PC-3 (cell line): Measurements from ENCODE around the gene PTPRH. TPM values are rescaled to one million over a fixed set of nuclear protein-coding genes. Genes with fewer than 3 reads are reported as not detected.

Experiments used
- ATAC-seq: fragments of 200-7000 bp; cut with Tn5 transposase; 2 replicates; pipeline ENCODE4 v1.9.1; 2020; ENCODE audit warnings: mild to moderate bottlenecking, moderate library complexity
- BruUV-seq: library from RNA; stranded (reverse); fragments of 400-500 nt; replicated peaks from 2 replicates; lab custom pipeline; 2021; lab: Mats Ljungman, UMichigan
- CTCF ChIA-PET: fragments of 300-600 bp; sonication (Branson Sonifier 250); formaldehyde crosslinking; loops from one replicate; lab custom pipeline; 2022; ENCODE audit warnings: antibody characterized with exemption; lab: Charles Lee
- POLR2A ChIA-PET: fragments of 300-600 bp; sonication (Branson Sonifier 250); formaldehyde crosslinking; loops from one replicate; lab custom pipeline; 2022; ENCODE audit warnings: antibody characterized with exemption; ENCODE audit not compliant: unreplicated experiment; lab: Charles Lee
- DNase-seq: peaks from one replicate; pipeline ENCODE4 v3.0.0-alpha.2; 2015
- H2AFZ ChIP-seq: fragments of 300-600 bp; sonication (generic); 2 replicates; pipeline ENCODE4 v1.6.0; 2016; ENCODE audit warnings: antibody characterized with exemption, low read length
- H3F3A ChIP-seq: fragments of 300-600 bp; sonication (generic); one replicate; pipeline ENCODE4 v1.6.0; 2017; ENCODE audit warnings: antibody characterized with exemption, low read length, control low read depth, mild to moderate bottlenecking; ENCODE audit not compliant: unreplicated experiment
- H3K27ac ChIP-seq: fragments of 300-600 bp; sonication (generic); 2 replicates; pipeline ENCODE4 v1.5.1; 2016; ENCODE audit warnings: mild to moderate bottlenecking, low read length
- H3K27me3 ChIP-seq: fragments of 300-600 bp; sonication (generic); 2 replicates; pipeline ENCODE4 v1.6.1; 2016; ENCODE audit warnings: low read length, mixed read lengths
- H3K36me3 ChIP-seq: fragments of 300-600 bp; sonication (generic); 2 replicates; pipeline ENCODE4 v1.6.1; 2016; ENCODE audit warnings: low read depth, mixed run types, low read length, mixed read lengths
- H3K4me1 ChIP-seq: fragments of 300-600 bp; sonication (generic); 2 replicates; pipeline ENCODE4 v1.5.1; 2016; ENCODE audit warnings: low read length; ENCODE audit not compliant: insufficient read depth
- H3K4me2 ChIP-seq: fragments of 300-600 bp; sonication (generic); 2 replicates; pipeline ENCODE4 v1.6.0; 2016; ENCODE audit warnings: low read length
- H3K4me3 ChIP-seq: fragments of 300-600 bp; sonication (generic); 2 replicates; pipeline ENCODE4 v1.5.1; 2016; ENCODE audit warnings: mild to moderate bottlenecking, low read length, mixed read lengths
- H3K79me2 ChIP-seq: fragments of 300-600 bp; sonication (generic); 2 replicates; pipeline ENCODE4 v1.6.1; 2017; ENCODE audit warnings: low read length, mixed read lengths
- H3K9ac ChIP-seq: fragments of 300-600 bp; sonication (generic); 2 replicates; pipeline ENCODE4 v1.6.0; 2016; ENCODE audit warnings: mild to moderate bottlenecking, low read length
- H3K9me2 ChIP-seq: fragments of 300-600 bp; sonication (generic); replicated peaks from 2 replicates; pipeline ENCODE4 v1.6.1; 2016; ENCODE audit warnings: mixed run types, low read length, mixed read lengths
- H3K9me3 ChIP-seq: fragments of 300-600 bp; sonication (generic); 2 replicates; pipeline ENCODE4 v1.6.1; 2016; ENCODE audit warnings: low read length, mixed read lengths
- H4K20me1 ChIP-seq: fragments of 300-600 bp; sonication (generic); 2 replicates; pipeline ENCODE4 v1.6.1; 2016; ENCODE audit warnings: low read length, mixed read lengths
- CTCF ChIP-seq: fragments of 300-600 bp; sonication (generic); conservative IDR thresholded peaks from 2 replicates; pipeline ENCODE4 v1.5.1; 2017; ENCODE audit warnings: antibody characterized with exemption, low read depth, mild to moderate bottlenecking, low read length
- EZH2 ChIP-seq: fragments of 300-600 bp; sonication (generic); IDR thresholded peaks from one replicate; pipeline ENCODE4 v1.6.1; 2017; ENCODE audit warnings: antibody characterized with exemption, mild to moderate bottlenecking, low read length; ENCODE audit not compliant: unreplicated experiment
- EZH2phosphoT487 ChIP-seq: fragments of 300-600 bp; sonication (generic); IDR thresholded peaks from 2 replicates; pipeline ENCODE4 v1.6.1; 2018; ENCODE audit warnings: mild to moderate bottlenecking, antibody characterized with exemption, low read length, borderline replicate concordance
- intact Hi-C: fragments of 100-400 bp; cut with micrococcal nuclease; formaldehyde crosslinking; loops from 2 replicates; pipeline ENCODE4 v1.9.0; 2023
- total RNA-seq: library from RNA; depleted of rRNA; stranded (reverse); fragments of >200 nt; gene quantifications from 2 replicates; pipeline ENCODE4 v1.2.3, GENCODE V29; 2014

Gene PTPRH
- total RNA-seq, 1 experiment from 2014 or later, result 10.9 TPM

- no TSS peak for BruUV-seq
- Histone ChIP-seq H3K4me1 (peaks cover 37% of the 10 kb centered on the region), H3K9me2 (no peaks in the 10 kb centered on the region), H2AFZ (no peak overlapping the region), H3K36me3 (no peaks in the 10 kb centered on the region), H3K9me3 (no peaks in the 10 kb centered on the region), H3K4me3 (no peak overlapping the region), H3K27me3 (no peaks in the 10 kb centered on the region), H3F3A (peaks cover 8% of the 10 kb centered on the region), H3K27ac (peak overlapping the region; percentile 93), H3K4me2 (peak overlapping the region; percentile 39), H4K20me1 (no peaks in the 10 kb centered on the region), H3K9ac (peak overlapping the region; percentile 76), H3K79me2 (no peaks in the 10 kb centered on the region)
- peak; percentile 83 for ATAC-seq
- intact Hi-C loops, result loop anchor here (1.0 to 10.0 kb wide), 4 partner anchors 21 to 175 kb away; partner anchors contain the start of genes KMT5C, RPL28 and TMEM238
- ChIA-PET CTCF (no interaction called here), POLR2A (interaction anchor here (0.6 kb wide), 1 partner anchor 16 kb away, joined by 3 read pairs; no protein-coding TSS in a partner anchor)
- peak; percentile 99 for DNase-seq
- TF ChIP-seq EZH2phosphoT487 (no peak), CTCF (no peak), EZH2 (no peak)
These were observed 582 bp upstream of the PTPRH start for GRCh38 chr19:55209693-55210472.

GRCh38 chr19:55206664-55207500 is 2.4 kb downstream of the PTPRH start:
- intact Hi-C loops, result no loop called here
- TF ChIP-seq CTCF (no peak), EZH2phosphoT487 (no peak), EZH2 (no peak)

More at GRCh38 chr19:55206664-55207500, 2.4 kb downstream of the PTPRH start:
- TSS peak; percentile 83 for BruUV-seq
- Histone ChIP-seq H3F3A (peaks cover 8% of the 10 kb centered on the region), H3K9ac (peak overlapping the region; percentile 55), H3K4me3 (peak overlapping the region; percentile 29; the same call in 1 of the 2 replicates), H3K4me1 (peaks cover 33% of the 10 kb centered on the region), H3K27ac (peak overlapping the region; percentile 65), H2AFZ (peak overlapping the region; percentile 24; the same call in 1 of the 2 replicates), H4K20me1 (no peaks in the 10 kb centered on the region), H3K36me3 (no peaks in the 10 kb centered on the region), H3K4me2 (peak overlapping the region; percentile 67), H3K79me2 (no peaks in the 10 kb centered on the region), H3K9me2 (no peaks in the 10 kb centered on the region), H3K9me3 (no peaks in the 10 kb centered on the region), H3K27me3 (no peaks in the 10 kb centered on the region)
- peak; percentile 72 for ATAC-seq
- ChIA-PET POLR2A (no interaction called here), CTCF (no interaction called here)
- DNase-seq, result peak; percentile 96
